Naive thymus-derived CD4-positive, alpha-beta T cell (primary cell): Measurements from ENCODE around the gene CCL2. TPM values are rescaled to one million over a fixed set of nuclear protein-coding genes. Genes with fewer than 3 reads are reported as not detected.
A peak's percentile ranks its signal among the peaks of the same experiment; 100 is the strongest.

Experiments
- ATAC-seq: fragments of 150-1000 bp; cut with Tn5 transposase; 2 replicates; pipeline ENCODE4 v1.10.0; 2021; ENCODE audit warnings: mild to moderate bottlenecking, moderate library complexity
- CTCF ChIA-PET: fragments of 350-600 bp; sonication (Branson Sonifier 250); formaldehyde crosslinking; loops from one replicate; lab custom pipeline; 2021; ENCODE audit warnings: antibody characterized with exemption; lab: Charles Lee
- POLR2A ChIA-PET: fragments of 350-600 bp; sonication (Branson Sonifier 250); formaldehyde crosslinking; loops from one replicate; lab custom pipeline; 2021; ENCODE audit warnings: antibody characterized with exemption, inconsistent platforms; lab: Charles Lee
- DNase-seq, 9 donors: peaks; one replicate each; pipeline versions ENCODE4 v3.0.0 to v3.0.0-alpha.2; 2020 to 2022; ENCODE audit warnings: mixed read lengths in 1 of 9
- H3K27ac ChIP-seq: one replicate; pipeline ENCODE4 v1.7.0; 2013; ENCODE audit warnings: mild to moderate bottlenecking, low read depth, low read length, moderate library complexity
- H3K27me3 ChIP-seq, 2 donors: one replicate each; pipeline ENCODE4 v1.7.0; 2013; ENCODE audit warnings: low read length in 2 of 2, mild to moderate bottlenecking in 2 of 2, moderate library complexity in 2 of 2; ENCODE audit not compliant: control insufficient read depth in 2 of 2, insufficient read depth in 2 of 2
- H3K36me3 ChIP-seq, 3 experiments: 1 replicate in 2 of 3; 2 replicates in 1 of 3; pipeline ENCODE4 v1.7.0; 2013; ENCODE audit warnings: low read length in 3 of 3, mild to moderate bottlenecking in 3 of 3, moderate library complexity in 1 of 3; ENCODE audit not compliant: insufficient read depth in 3 of 3, control insufficient read depth in 2 of 3
- H3K4me1 ChIP-seq, 2 donors: one replicate each; pipeline ENCODE4 v1.7.0; 2013; ENCODE audit warnings: low read length in 2 of 2, mild to moderate bottlenecking in 2 of 2, moderate library complexity in 1 of 2; ENCODE audit not compliant: control insufficient read depth in 2 of 2, insufficient read depth in 2 of 2
- H3K4me3 ChIP-seq: 2 replicates; pipeline ENCODE4 v1.7.0; 2013; ENCODE audit warnings: mild to moderate bottlenecking, low read length
- H3K9me3 ChIP-seq, 3 experiments: 1 replicate in 2 of 3; 2 replicates in 1 of 3; pipeline ENCODE4 v1.7.0; 2013; ENCODE audit warnings: low read length in 3 of 3; ENCODE audit not compliant: control insufficient read depth in 2 of 3
- H3K27ac Mint-ChIP-seq, 9 donors: one replicate each; pipeline ENCODE4 v1.8.0; 2020 to 2022; ENCODE audit warnings: mixed read lengths in 9 of 9, mild to moderate bottlenecking in 8 of 9, moderate library complexity in 5 of 9, inconsistent platforms in 2 of 9
- H3K27me3 Mint-ChIP-seq, 5 donors: one replicate each; pipeline ENCODE4 v1.8.0; 2021 to 2022; ENCODE audit warnings: mixed read lengths in 5 of 5, mild to moderate bottlenecking in 1 of 5
- H3K36me3 Mint-ChIP-seq, 5 donors: one replicate each; pipeline ENCODE4 v1.8.0; 2020 to 2022; ENCODE audit warnings: mixed read lengths in 5 of 5, mild to moderate bottlenecking in 3 of 5, inconsistent platforms in 1 of 5
- H3K4me1 Mint-ChIP-seq, 7 donors: one replicate each; pipeline ENCODE4 v1.8.0; 2020 to 2022; ENCODE audit warnings: mixed read lengths in 7 of 7, mild to moderate bottlenecking in 3 of 7, inconsistent platforms in 1 of 7
- H3K4me3 Mint-ChIP-seq, 10 donors: one replicate each; pipeline ENCODE4 v1.8.0; 2020 to 2022; ENCODE audit warnings: mild to moderate bottlenecking in 10 of 10, mixed read lengths in 10 of 10, moderate library complexity in 6 of 10, inconsistent platforms in 2 of 10
- H3K9me3 Mint-ChIP-seq, 11 donors: one replicate each; pipeline ENCODE4 v1.8.0; 2020 to 2022; ENCODE audit warnings: mixed read lengths in 11 of 11, mild to moderate bottlenecking in 4 of 11, inconsistent platforms in 1 of 11, moderate library complexity in 1 of 11
- intact Hi-C, 2 donors: fragments of 100-400 bp; cut with micrococcal nuclease; formaldehyde crosslinking; loops; one replicate each; pipeline ENCODE4 v1.15.1; 2023
- polyA plus RNA-seq, 2 donors: library from polyadenylated mRNA; unstranded; fragments of 300-500 nt; fragmentation: Illumina TruSeq; gene quantifications; one replicate each; pipeline ENCODE4 v1.2.3, GENCODE V29; 2021
- total RNA-seq, 6 experiments: library from RNA in 5 of 6; stranded (reverse) in 5 of 6; gene quantifications; 1 replicate in 5 of 6; 2 replicates in 1 of 6; pipeline ENCODE4 v1.2.3 and lab custom pipeline; 2021 to 2026

CCL2 gene
- total RNA-seq: 10 to 100 TPM in 2 of 5 experiments, under 1 TPM in 1, not detected in 2; 0.31 to 13.6 (median 10.4) TPM
- not detected for polyA plus RNA-seq
- total RNA-seq (lab: John Stamatoyannopoulos, UW): not detected

DNA sequence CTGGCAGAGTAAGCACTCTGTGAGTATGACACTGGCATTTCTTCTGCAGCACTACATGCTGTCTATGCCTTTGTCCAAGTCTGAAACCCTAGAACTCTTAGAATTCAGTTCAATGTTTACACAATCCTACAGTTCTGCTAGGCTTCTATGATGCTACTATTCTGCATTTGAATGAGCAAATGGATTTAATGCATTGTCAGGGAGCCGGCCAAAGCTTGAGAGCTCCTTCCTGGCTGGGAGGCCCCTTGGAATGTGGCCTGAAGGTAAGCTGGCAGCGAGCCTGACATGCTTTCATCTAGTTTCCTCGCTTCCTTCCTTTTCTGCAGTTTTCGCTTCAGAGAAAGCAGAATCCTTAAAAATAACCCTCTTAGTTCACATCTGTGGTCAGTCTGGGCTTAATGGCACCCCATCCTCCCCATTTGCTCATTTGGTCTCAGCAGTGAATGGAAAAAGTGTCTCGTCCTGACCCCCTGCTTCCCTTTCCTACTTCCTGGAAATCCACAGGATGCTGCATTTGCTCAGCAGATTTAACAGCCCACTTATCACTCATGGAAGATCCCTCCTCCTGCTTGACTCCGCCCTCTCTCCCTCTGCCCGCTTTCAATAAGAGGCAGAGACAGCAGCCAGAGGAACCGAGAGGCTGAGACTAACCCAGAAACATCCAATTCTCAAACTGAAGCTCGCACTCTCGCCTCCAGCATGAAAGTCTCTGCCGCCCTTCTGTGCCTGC is at the start of gene CCL2:
Gene CCL2 (plus strand): TSS at position 635 of the 730 bp plus-strand sequence. CDS start 65 bp downstream, at position 700.
- Histone ChIP-seq H3K36me3 (no peaks in the 10 kb centered on the region), H3K9me3 (no peaks in the 10 kb centered on the region), H3K4me3 (no peak within 1 kb of the TSS), H3K4me1 (no peaks in the 10 kb centered on the region), H3K27ac (no peak within 1 kb of the TSS), H3K27me3 (no peaks in the 10 kb centered on the region)
- H3K4me1 Mint-ChIP-seq: peaks cover 0 to 10% (median 0%) of the 10 kb centered on the region in 7 donors
- peaks cover 0 to under 1% (median 0%) of the 10 kb centered on the region in 11 donors for H3K9me3 Mint-ChIP-seq
- no peak within 1 kb of the TSS for H3K4me3 Mint-ChIP-seq
- no peaks in the 10 kb centered on the region for H3K36me3 Mint-ChIP-seq
- ATAC-seq (no peak), DNase-seq (no peak)
- H3K27ac Mint-ChIP-seq: no peak within 1 kb of the TSS
- POLR2A ChIA-PET: no interaction called here
- CTCF ChIA-PET: no interaction called here
- H3K27me3 Mint-ChIP-seq: peaks cover 35 to 62% (median 50%) of the 10 kb centered on the region in 5 donors
- intact Hi-C loops: no loop called here

DNA sequence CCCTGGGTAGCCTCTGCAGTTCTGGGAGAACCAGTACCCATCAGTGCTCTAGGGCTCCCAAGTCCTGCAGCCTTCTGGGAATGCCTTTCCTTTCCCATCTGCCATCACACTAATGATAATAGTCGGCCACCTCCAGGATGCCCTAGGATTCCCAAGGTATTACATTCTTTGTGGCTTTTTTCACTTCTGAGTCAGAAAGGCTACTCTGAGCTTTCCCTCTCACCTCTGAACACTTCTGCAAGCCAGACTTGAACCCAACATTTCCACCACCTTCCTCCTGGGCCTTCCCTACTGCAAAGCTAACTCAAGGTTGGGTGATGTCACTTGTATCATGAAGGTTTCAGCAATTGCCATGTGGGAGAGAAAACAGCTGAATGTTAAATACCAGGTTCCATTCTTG is 49.7 kb upstream of the CCL2 start:
- Mint-ChIP-seq H3K27ac (no peak overlapping the region), H3K27me3 (peaks cover 0 to 21% (median 6%) of the 10 kb centered on the region in 5 donors), H3K4me3 (no peak overlapping the region), H3K4me1 (peaks cover 0 to 14% (median 0%) of the 10 kb centered on the region in 7 donors), H3K36me3 (no peaks in the 10 kb centered on the region), H3K9me3 (peaks cover 0 to 4% (median 0%) of the 10 kb centered on the region in 11 donors)
- Histone ChIP-seq H3K27me3 (no peaks in the 10 kb centered on the region), H3K27ac (no peak overlapping the region), H3K4me3 (no peak overlapping the region), H3K9me3 (no peaks in the 10 kb centered on the region), H3K4me1 (no peaks in the 10 kb centered on the region), H3K36me3 (no peaks in the 10 kb centered on the region)
- intact Hi-C loops: no loop called here
- ATAC-seq (no peak), DNase-seq (no peak)
- CTCF ChIA-PET: no interaction called here
- POLR2A ChIA-PET: no interaction called here

DNA sequence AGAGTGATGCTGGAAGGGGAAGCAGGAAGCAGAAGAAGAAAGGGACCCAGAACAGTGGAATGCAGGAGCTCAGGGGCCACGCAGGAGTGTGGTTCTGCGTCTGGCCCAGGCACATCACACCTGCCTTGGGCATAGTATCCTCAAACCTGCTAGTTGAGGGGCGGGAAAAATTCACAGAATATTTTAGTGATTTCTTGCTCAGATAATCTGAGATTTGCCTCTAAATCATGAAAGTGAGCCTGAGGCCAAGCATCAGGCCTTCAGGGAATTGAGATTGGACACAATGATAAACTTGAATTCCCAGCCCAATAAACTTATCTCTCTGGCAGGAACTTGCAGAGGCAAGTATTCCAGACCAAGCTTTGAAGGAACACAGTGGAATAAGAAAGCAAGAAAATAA is 48.5 kb upstream of the CCL2 start:
- Mint-ChIP-seq H3K4me3 (no peak overlapping the region), H3K27ac (no peak overlapping the region), H3K9me3 (peaks cover 0 to 5% (median 0%) of the 10 kb centered on the region in 11 donors), H3K4me1 (peaks cover 0 to 8% (median 0%) of the 10 kb centered on the region in 7 donors), H3K27me3 (peaks cover 0 to 20% (median 6%) of the 10 kb centered on the region in 5 donors), H3K36me3 (no peaks in the 10 kb centered on the region)
- intact Hi-C loops: no loop called here
- H3K27ac ChIP-seq: no peak overlapping the region
- H3K27me3 ChIP-seq: no peaks in the 10 kb centered on the region
- H3K4me3 ChIP-seq: no peak overlapping the region
- ChIA-PET CTCF (no interaction called here), POLR2A (no interaction called here)
- H3K9me3 ChIP-seq: no peaks in the 10 kb centered on the region
- no peak for DNase-seq
- ATAC-seq: no peak
- H3K36me3 ChIP-seq: no peaks in the 10 kb centered on the region
- H3K4me1 ChIP-seq: no peaks in the 10 kb centered on the region

DNA sequence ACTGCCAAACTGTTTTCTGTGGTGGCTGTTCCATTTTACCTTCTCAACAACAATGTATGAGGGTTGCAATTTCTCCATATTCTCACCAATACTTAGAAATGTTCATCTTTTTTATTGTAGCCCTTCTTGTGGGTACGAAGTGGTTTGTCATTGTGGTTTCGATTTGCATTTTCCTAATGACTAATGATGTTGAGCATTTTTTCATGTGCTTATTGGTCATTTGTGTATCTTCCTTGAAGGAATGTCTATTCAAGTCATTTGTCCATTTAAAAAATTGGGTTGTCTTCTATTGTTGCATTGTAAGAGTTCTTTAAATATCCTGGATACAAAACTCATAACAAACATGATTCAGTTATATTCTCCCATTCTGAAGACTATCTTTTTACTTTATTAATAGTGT is 47.5 kb upstream of the CCL2 start:
- intact Hi-C loops: no loop called here
- no peak for DNase-seq
- no peak for ATAC-seq
- no peaks in the 10 kb centered on the region for H3K9me3 ChIP-seq
- H3K4me1 ChIP-seq: no peaks in the 10 kb centered on the region
- no peak overlapping the region for H3K27ac ChIP-seq
- H3K27me3 ChIP-seq: no peaks in the 10 kb centered on the region
- CTCF ChIA-PET: no interaction called here
- peaks cover 0 to 5% (median 0%) of the 10 kb centered on the region in 7 donors for H3K4me1 Mint-ChIP-seq
- no peak overlapping the region for H3K4me3 Mint-ChIP-seq
- H3K9me3 Mint-ChIP-seq: peaks cover 0 to 5% (median 0%) of the 10 kb centered on the region in 11 donors
- no peaks in the 10 kb centered on the region for H3K36me3 Mint-ChIP-seq
- no peaks in the 10 kb centered on the region for H3K36me3 ChIP-seq
- peaks cover 0 to 19% (median 6%) of the 10 kb centered on the region in 5 donors for H3K27me3 Mint-ChIP-seq
- POLR2A ChIA-PET: no interaction called here
- H3K4me3 ChIP-seq: no peak overlapping the region
- no peak overlapping the region for H3K27ac Mint-ChIP-seq

DNA sequence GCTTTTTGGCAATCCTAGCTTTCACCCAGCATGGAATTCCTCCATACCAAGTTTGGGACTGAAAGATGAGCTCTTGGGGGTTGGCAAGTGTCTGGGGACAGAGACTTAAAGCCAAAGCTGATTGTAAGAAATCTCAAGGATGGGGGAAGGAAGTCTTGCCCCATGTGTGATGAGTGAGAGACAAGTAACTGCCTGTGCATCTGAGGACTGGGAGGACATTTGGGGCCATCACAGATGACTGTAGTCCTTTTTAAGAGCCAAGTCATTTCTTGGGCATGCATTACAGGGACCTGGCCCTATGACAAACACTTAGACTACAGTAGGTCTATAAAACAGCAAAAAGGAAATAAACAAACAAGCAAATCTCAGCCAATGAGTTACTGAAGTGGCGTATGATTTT is 36.3 kb upstream of the CCL2 start:
- Histone ChIP-seq H3K9me3 (no peaks in the 10 kb centered on the region), H3K27me3 (no peaks in the 10 kb centered on the region), H3K4me3 (no peak overlapping the region), H3K36me3 (no peaks in the 10 kb centered on the region), H3K4me1 (no peaks in the 10 kb centered on the region), H3K27ac (no peak overlapping the region)
- Mint-ChIP-seq H3K4me1 (peaks cover 0 to 2% (median 0%) of the 10 kb centered on the region in 7 donors), H3K36me3 (peaks cover 0 to 7% (median 0%) of the 10 kb centered on the region in 5 donors), H3K27ac (no peak overlapping the region), H3K27me3 (peaks cover 33 to 57% (median 54%) of the 10 kb centered on the region in 5 donors), H3K9me3 (peaks cover 0 to 20% (median 5%) of the 10 kb centered on the region in 11 donors), H3K4me3 (no peak overlapping the region)
- CTCF ChIA-PET: no interaction called here
- ATAC-seq: peak; percentile 60
- POLR2A ChIA-PET: no interaction called here
- DNase-seq: no peak
- intact Hi-C loops: no loop called here

DNA sequence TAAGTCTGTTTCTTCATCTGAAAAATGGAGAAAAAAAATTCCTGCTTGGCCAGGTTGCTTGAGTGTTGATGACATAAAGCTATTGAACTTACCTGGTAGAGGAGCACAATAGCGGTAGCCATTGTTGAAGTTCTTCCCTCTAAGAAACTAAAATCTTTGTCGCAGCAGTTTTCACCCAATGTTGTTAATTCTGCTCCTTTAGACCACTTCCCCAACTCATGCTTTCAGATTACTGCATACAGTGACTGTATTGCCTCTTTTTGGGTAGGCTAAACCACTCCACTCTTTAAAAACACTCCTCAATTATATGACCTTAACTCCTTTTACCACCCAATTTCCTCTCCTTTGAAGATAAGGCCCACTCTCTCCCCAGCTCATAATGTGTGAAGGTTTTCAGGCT is 35.7 kb upstream of the CCL2 start:
- H3K36me3 ChIP-seq: no peaks in the 10 kb centered on the region
- ChIA-PET POLR2A (no interaction called here), CTCF (no interaction called here)
- ATAC-seq: peak; percentile 20
- H3K9me3 ChIP-seq: no peaks in the 10 kb centered on the region
- H3K4me1 ChIP-seq: no peaks in the 10 kb centered on the region
- DNase-seq: no peak
- intact Hi-C loops: no loop called here
- Mint-ChIP-seq H3K4me3 (no peak overlapping the region), H3K9me3 (peaks cover 0 to 15% (median 3%) of the 10 kb centered on the region in 11 donors), H3K4me1 (peaks cover 0 to 2% (median 0%) of the 10 kb centered on the region in 7 donors), H3K27ac (no peak overlapping the region), H3K36me3 (peaks cover 0 to 3% (median 0%) of the 10 kb centered on the region in 5 donors), H3K27me3 (peaks cover 28 to 51% (median 47%) of the 10 kb centered on the region in 5 donors)
- no peak overlapping the region for H3K27ac ChIP-seq
- H3K27me3 ChIP-seq: no peaks in the 10 kb centered on the region
- H3K4me3 ChIP-seq: no peak overlapping the region
